ENCODE results near the gene DAB2IP. TPM values are rescaled to one million over a fixed set of nuclear protein-coding genes. Genes with fewer than 3 reads are reported as not detected.

The DAB2IP gene
- total and polyA plus RNA-seq, 2 of the 4 experiments (the other 2 are of a cell fraction): 5.6 to 17.2 TPM

DNA sequence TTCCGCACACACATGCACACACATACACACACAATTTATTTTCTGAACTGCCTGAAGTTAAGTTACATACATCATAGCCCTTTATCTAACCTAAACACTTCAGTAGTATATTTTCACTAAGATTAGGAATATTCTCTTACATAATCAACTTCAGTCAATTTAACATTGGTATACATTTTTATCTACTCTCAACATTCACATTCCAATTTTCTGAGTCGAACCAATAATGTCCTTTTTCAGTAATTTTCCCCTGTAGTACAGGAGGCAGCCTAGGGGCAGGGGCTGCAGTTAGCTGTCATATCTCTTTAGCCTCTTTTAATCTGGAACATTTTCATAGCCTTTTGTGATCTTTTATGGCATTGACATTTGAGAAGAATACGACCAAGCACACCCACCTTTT lies 150.1 kb downstream of the DAB2IP start:
- Histone ChIP-seq H4K20me1 (ENCODE audit: insufficient read depth, low read length) (no peaks in the 10 kb centered on the region), H2AFZ (replicated peaks; ENCODE audit: low read length, poor library complexity) (no peak overlapping the region), H4K8ac (ENCODE audit: low read depth in 2 of 2, low read length in 2 of 2) (no peak overlapping the region), H3K9ac (ENCODE audit: low read depth, low read length) (no peak overlapping the region), H4K5ac (ENCODE audit: low read depth, low read length) (no peak overlapping the region), H2BK15ac (ENCODE audit: low read depth, low read length) (no peak overlapping the region), H2BK20ac (ENCODE audit: low read depth, low read length) (no peak overlapping the region), H2AK9ac (replicated peaks; ENCODE audit: low read depth, low read length, poor library complexity) (no peak overlapping the region), H3K4me2 (ENCODE audit: low read depth, low read length) (no peak overlapping the region; the same call in 1 of the 2 replicates), H3K56ac (ENCODE audit: extremely low read depth, insufficient read depth, low read length) (no peak overlapping the region), H4K91ac (ENCODE audit: insufficient read depth, low read depth, low read length) (no peak overlapping the region), H3K9me3 (ENCODE audit: control insufficient read depth, insufficient read depth, low read length) (peaks cover 2% of the 10 kb centered on the region; the same call in 1 of the 2 replicates), H3K23ac (ENCODE audit: low read depth, low read length) (no peak overlapping the region), H2BK120ac (ENCODE audit: low read depth, low read length) (no peak overlapping the region), H3K4ac (ENCODE audit: low read depth, low read length) (no peak overlapping the region), H3K18ac (ENCODE audit: low read depth, low read length) (no peak overlapping the region), H2BK5ac (ENCODE audit: low read depth, low read length, poor library complexity, severe bottlenecking) (no peak overlapping the region), H3K27ac (ENCODE audit: insufficient read depth, low read length) (no peak overlapping the region), H2AK5ac (ENCODE audit: low read depth, low read length) (no peak overlapping the region), H3K9me1 (ENCODE audit: insufficient read depth, low read length) (no peaks in the 10 kb centered on the region), H3K4me1 (ENCODE audit: control insufficient read depth, insufficient read depth, low read length) (peaks cover 2% of the 10 kb centered on the region; the same call in 1 of the 2 replicates), H3K79me1 (ENCODE audit: low read depth in 1 of 2, low read length in 2 of 2) (no peaks in the 10 kb centered on the region), H3K27me3 (ENCODE audit: control insufficient read depth, insufficient read depth, low read length) (peaks cover 13% of the 10 kb centered on the region; the same call in 1 of the 2 replicates), H3K36me3 (ENCODE audit: control insufficient read depth, insufficient read depth, low read length) (no peaks in the 10 kb centered on the region), H3K4me3 (ENCODE audit: insufficient read depth, low read depth, low read length) (no peak overlapping the region), H3K14ac (replicated peaks; ENCODE audit: low read depth, low read length) (no peak overlapping the region)
- dilution Hi-C loops (cut with HindIII; ENCODE audit: low sequenced_read_pairs, unreplicated experiment): no loop called here
- CTCF ChIA-PET: no interaction called here
- POLR2A ChIA-PET (ENCODE audit: unreplicated experiment): no interaction called here
- intact Hi-C loops (cut with micrococcal nuclease): no loop called here
- ATAC-seq (ENCODE audit: low read depth): peak; percentile 61; the same call in 1 of the 2 replicates
- in situ Hi-C loops (cut with MboI; ENCODE audit: low sequenced_read_pairs): no loop called here
- 80% methylated on average over 1 of the region's 3 CpGs; no CpG with 5 or more reads in 1 of the 2 experiments for WGBS, 2 experiments (ENCODE audit: extremely low coverage in 2 of 2, insufficient read length in 1 of 2)
- TF ChIP-seq, protein P1, sequence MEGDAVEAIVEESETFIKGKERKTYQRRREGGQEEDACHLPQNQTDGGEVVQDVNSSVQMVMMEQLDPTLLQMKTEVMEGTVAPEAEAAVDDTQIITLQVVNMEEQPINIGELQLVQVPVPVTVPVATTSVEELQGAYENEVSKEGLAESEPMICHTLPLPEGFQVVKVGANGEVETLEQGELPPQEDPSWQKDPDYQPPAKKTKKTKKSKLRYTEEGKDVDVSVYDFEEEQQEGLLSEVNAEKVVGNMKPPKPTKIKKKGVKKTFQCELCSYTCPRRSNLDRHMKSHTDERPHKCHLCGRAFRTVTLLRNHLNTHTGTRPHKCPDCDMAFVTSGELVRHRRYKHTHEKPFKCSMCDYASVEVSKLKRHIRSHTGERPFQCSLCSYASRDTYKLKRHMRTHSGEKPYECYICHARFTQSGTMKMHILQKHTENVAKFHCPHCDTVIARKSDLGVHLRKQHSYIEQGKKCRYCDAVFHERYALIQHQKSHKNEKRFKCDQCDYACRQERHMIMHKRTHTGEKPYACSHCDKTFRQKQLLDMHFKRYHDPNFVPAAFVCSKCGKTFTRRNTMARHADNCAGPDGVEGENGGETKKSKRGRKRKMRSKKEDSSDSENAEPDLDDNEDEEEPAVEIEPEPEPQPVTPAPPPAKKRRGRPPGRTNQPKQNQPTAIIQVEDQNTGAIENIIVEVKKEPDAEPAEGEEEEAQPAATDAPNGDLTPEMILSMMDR (conservative IDR thresholded peaks at IDR 0.05; ENCODE audit: low read depth, low read length): no peak
- TF ChIP-seq RFX5 (IDR thresholded peaks at IDR 0.05; ENCODE audit: low read depth, low read length) (no peak; the same call in 1 of the 2 replicates), FOS (IDR thresholded peaks at IDR 0.05; ENCODE audit: low read depth, low read length) (no peak), SMC3 (IDR thresholded peaks at IDR 0.05; ENCODE audit: low read depth, low read length) (no peak), CEBPB (IDR thresholded peaks at IDR 0.05; ENCODE audit: low read depth, low read length) (no peak), NFE2L2 (IDR thresholded peaks at IDR 0.05; ENCODE audit: low read depth, low read length) (no peak), MAZ (IDR thresholded peaks at IDR 0.05; ENCODE audit: borderline replicate concordance, low read depth, low read length) (no peak), BHLHE40 (IDR thresholded peaks at IDR 0.05; ENCODE audit: low read depth, low read length) (no peak), RAD21 (IDR thresholded peaks at IDR 0.05; ENCODE audit: low read length) (no peak)
- TF ChIP-seq, protein P2, sequence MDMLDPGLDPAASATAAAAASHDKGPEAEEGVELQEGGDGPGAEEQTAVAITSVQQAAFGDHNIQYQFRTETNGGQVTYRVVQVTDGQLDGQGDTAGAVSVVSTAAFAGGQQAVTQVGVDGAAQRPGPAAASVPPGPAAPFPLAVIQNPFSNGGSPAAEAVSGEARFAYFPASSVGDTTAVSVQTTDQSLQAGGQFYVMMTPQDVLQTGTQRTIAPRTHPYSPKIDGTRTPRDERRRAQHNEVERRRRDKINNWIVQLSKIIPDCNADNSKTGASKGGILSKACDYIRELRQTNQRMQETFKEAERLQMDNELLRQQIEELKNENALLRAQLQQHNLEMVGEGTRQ (IDR thresholded peaks at IDR 0.05; ENCODE audit: low read depth, low read length): no peak
- TF ChIP-seq, protein P3, sequence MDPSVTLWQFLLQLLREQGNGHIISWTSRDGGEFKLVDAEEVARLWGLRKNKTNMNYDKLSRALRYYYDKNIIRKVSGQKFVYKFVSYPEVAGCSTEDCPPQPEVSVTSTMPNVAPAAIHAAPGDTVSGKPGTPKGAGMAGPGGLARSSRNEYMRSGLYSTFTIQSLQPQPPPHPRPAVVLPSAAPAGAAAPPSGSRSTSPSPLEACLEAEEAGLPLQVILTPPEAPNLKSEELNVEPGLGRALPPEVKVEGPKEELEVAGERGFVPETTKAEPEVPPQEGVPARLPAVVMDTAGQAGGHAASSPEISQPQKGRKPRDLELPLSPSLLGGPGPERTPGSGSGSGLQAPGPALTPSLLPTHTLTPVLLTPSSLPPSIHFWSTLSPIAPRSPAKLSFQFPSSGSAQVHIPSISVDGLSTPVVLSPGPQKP (IDR thresholded peaks at IDR 0.05; ENCODE audit: borderline replicate concordance, low read depth, low read length): no peak
- peak; percentile 11 for DNase-seq
- BruUV-seq (replicated peaks): no TSS peak
